ENCODE results near the gene DAP. TPM values are rescaled to one million over a fixed set of nuclear protein-coding genes. Genes with fewer than 3 reads are reported as not detected.

DAP gene, protein sequence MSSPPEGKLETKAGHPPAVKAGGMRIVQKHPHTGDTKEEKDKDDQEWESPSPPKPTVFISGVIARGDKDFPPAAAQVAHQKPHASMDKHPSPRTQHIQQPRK
- total RNA-seq, result 210 to 235 TPM (median 234 TPM) in 3 replicates
- long read RNA-seq, transcript DAP-201 (4 exons, 2,339 nt), result major isoform, 687 of 728 reads
- long read RNA-seq, partial matches to known transcripts, result 32 of 728 reads
- long read RNA-seq, other reads (novel, unspliced or antisense), result 6 of 728 reads

DNA sequence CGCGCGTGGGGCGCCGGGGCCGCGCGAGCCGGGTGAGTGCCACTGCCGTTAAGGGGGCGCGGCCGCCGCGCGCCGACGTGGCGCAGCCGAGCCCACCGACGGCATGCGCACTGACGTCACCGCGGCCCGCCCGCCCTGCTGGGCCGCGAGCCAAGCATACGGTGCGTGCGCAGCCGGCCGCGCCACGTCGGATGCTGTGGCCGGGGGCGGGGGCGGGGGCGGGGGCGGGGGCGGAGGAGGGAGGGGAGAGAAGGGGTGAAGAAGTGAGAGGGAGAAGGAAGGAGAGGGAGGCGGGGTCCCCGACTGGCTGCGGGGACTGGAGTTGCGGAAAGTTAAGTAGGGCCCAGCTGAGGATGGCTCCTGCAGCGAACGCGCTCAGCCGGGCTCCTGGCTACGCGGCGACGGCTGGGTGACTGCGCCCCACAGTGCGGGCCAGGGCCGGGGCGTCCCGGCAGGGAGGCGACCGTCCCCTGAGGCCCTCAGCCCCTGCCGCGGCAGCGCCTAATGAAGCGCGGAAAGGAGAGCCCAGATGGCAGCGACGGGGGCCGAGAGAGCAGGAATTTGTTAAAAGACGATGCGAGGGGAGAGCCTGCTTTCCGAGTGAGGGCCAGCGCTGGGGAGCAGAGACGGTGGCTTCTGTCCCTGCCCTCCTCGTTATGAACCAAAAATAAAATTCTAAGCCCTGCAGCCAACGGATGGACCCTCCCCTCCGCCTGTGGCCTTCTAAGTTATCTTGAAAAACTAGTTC is at the start of gene DAP:
Gene DAP (minus strand): TSS at position 50 of the 748 bp plus-strand sequence. CDS start 166 bp downstream, outside the sequence.
- H3K4me3 Mint-ChIP-seq (ENCODE audit: unreplicated experiment), result peak within 1 kb of the TSS; percentile 79
- no peaks in the 10 kb centered on the region for H3K9me3 Mint-ChIP-seq (ENCODE audit: low read depth)
- H3K4me1 Mint-ChIP-seq (ENCODE audit: low read depth), result peaks cover 50% of the 10 kb centered on the region
- no peak for DNase-seq (ENCODE audit: low spot score)
- H3K27ac Mint-ChIP-seq (ENCODE audit: unreplicated experiment), result peak within 1 kb of the TSS; percentile 95
- peaks cover 3% of the 10 kb centered on the region for H3K36me3 Mint-ChIP-seq (ENCODE audit: low read depth)
- TF ChIP-seq, protein P1, sequence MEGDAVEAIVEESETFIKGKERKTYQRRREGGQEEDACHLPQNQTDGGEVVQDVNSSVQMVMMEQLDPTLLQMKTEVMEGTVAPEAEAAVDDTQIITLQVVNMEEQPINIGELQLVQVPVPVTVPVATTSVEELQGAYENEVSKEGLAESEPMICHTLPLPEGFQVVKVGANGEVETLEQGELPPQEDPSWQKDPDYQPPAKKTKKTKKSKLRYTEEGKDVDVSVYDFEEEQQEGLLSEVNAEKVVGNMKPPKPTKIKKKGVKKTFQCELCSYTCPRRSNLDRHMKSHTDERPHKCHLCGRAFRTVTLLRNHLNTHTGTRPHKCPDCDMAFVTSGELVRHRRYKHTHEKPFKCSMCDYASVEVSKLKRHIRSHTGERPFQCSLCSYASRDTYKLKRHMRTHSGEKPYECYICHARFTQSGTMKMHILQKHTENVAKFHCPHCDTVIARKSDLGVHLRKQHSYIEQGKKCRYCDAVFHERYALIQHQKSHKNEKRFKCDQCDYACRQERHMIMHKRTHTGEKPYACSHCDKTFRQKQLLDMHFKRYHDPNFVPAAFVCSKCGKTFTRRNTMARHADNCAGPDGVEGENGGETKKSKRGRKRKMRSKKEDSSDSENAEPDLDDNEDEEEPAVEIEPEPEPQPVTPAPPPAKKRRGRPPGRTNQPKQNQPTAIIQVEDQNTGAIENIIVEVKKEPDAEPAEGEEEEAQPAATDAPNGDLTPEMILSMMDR (IDR thresholded peaks at IDR 0.05), result no peak
- H3K27me3 Mint-ChIP-seq (ENCODE audit: low read depth), result no peaks in the 10 kb centered on the region

DNA sequence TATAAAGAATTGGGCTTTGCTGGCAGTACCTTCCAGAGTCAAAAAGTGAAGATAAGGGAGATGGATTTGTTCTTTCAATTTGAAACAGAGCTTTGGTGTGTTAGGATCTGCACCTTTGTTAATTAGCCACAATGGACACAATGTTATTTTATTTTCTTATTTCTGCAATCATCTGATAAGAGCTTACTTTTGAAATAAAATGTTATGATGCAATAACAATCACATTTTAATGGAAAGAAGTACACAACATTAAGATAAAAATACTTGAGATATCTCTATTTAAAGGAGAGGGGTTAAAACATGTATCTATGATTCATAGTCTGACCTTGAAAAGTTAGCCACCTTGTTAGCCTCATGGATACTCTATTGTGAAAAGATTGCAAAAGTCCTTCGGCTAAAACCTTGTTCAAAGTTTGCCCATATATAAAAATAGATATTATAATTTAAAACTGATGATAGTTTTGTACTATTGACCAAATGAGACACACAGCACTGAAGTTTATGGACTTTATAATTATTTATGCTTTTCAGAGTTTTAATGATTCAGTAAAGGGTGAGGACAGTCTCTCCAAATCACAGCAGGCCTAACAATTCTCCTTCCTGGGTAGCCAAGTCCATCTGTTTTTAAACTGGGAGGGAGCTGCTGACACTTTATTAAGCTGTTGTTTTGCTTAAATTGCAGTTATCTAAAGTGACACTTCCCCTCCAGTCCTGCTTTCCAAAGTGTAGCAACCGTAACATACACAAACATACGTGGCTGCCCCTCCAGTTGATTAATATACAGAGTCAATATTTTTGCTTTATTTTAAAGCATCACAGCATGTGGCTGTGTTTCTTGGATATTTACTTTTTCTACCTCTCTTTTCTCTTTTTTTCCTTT is 47.6 kb upstream of the DAP start:
- TF ChIP-seq, protein P1 (IDR thresholded peaks at IDR 0.05), result no peak
- Mint-ChIP-seq H3K36me3 (ENCODE audit: low read depth) (peaks cover 8% of the 10 kb centered on the region), H3K27me3 (ENCODE audit: low read depth) (peaks cover 2% of the 10 kb centered on the region), H3K4me3 (ENCODE audit: unreplicated experiment) (no peak overlapping the region), H3K4me1 (ENCODE audit: low read depth) (no peaks in the 10 kb centered on the region), H3K9me3 (ENCODE audit: low read depth) (peaks cover 21% of the 10 kb centered on the region), H3K27ac (ENCODE audit: unreplicated experiment) (no peak overlapping the region)
- DNase-seq (ENCODE audit: low spot score), result no peak

DNA sequence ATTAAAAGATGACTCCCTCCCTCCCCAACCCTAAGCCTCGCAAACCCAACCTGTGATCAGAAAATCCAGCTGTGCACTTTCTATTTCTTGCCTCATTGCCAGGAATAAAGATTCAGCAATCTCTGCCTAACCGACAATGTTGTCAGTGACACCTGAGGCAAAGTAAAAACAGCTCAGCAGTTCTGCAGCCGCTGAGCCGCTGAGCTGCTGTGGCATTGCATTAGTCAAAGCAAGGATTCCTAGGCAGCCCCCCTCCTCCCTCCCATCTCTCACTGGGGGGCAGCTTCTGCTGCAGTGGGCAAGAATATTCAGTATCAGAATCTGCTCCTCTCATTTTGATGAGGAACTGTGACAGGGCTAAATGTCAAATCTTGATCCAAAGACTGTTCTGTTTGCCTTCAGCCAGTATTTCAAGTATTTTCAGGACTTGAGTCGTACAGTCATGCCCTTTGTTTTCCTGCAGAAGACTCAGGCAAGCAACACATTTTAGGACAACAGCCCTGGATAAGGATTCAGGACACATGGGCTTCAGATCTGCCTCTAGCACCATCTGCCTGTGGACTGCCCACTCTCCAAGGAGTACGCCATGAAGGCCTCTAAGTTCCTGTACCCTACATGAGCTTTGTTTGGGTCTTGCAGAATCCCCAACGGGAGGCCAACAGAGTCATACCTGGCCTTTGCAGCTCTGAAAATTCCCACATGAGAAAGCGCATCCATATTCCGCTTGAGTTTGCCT is 41.1 kb upstream of the DAP start:
- TF ChIP-seq, protein P1 (IDR thresholded peaks at IDR 0.05), result no peak
- DNase-seq (ENCODE audit: low spot score), result no peak
- Mint-ChIP-seq H3K27ac (ENCODE audit: unreplicated experiment) (no peak overlapping the region), H3K4me3 (ENCODE audit: unreplicated experiment) (no peak overlapping the region), H3K9me3 (ENCODE audit: low read depth) (peaks cover 18% of the 10 kb centered on the region), H3K4me1 (ENCODE audit: low read depth) (no peaks in the 10 kb centered on the region), H3K36me3 (ENCODE audit: low read depth) (peaks cover 4% of the 10 kb centered on the region), H3K27me3 (ENCODE audit: low read depth) (peaks cover 5% of the 10 kb centered on the region)

DNA sequence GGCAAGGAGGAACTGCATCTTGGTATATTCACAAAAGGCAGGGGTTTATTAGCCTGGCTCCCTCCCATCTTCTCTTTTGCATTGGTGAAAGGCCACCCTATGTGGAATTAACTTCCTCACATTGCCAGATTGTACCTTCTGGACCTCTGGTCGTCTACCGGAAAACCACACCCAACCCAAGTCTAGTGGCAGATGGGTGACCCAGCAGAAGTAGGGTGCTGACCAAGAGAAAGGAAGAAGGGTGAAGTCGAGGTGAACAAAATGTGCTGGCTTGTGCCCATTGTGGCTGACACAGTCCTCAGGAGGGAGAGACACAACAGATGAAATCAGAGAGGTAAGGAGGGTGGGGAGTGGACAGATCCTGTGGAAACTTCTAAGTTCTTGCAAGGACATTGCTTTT is 39.8 kb upstream of the DAP start:
- H3K4me3 Mint-ChIP-seq (ENCODE audit: unreplicated experiment), result no peak overlapping the region

More for the DNA sequence above, 39.8 kb upstream of the DAP start:
- Mint-ChIP-seq H3K4me1 (ENCODE audit: low read depth) (no peaks in the 10 kb centered on the region), H3K9me3 (ENCODE audit: low read depth) (peaks cover 15% of the 10 kb centered on the region), H3K27ac (ENCODE audit: unreplicated experiment) (no peak overlapping the region), H3K36me3 (ENCODE audit: low read depth) (peaks cover 4% of the 10 kb centered on the region), H3K27me3 (ENCODE audit: low read depth) (peaks cover 5% of the 10 kb centered on the region)
- TF ChIP-seq, protein P1 (IDR thresholded peaks at IDR 0.05), result no peak
- DNase-seq (ENCODE audit: low spot score), result no peak
